Breast epithelium (tissue), 3 donors: ENCODE results near the gene ADSS2.

Experiments
- CTCF ChIP-seq, 3 donors: fragments of 450-650 bp; IDR thresholded peaks; one replicate each; pipeline ENCODE4 v1.5.1; 2016 to 2017; ENCODE audit warnings: antibody characterized with exemption in 3 of 3, mild to moderate bottlenecking in 3 of 3, moderate library complexity in 3 of 3
- POLR2A ChIP-seq: fragments of 450-650 bp; IDR thresholded peaks from one replicate; pipeline ENCODE4 v1.6.1; 2016; ENCODE audit warnings: antibody characterized with exemption, mild to moderate bottlenecking, moderate library complexity
- POLR2AphosphoS5 ChIP-seq, 3 donors: sonication (generic); formaldehyde crosslinking; IDR thresholded peaks; one replicate each; pipeline ENCODE4 v1.6.1; 2017; ENCODE audit warnings: antibody characterized with exemption in 3 of 3

DNA sequence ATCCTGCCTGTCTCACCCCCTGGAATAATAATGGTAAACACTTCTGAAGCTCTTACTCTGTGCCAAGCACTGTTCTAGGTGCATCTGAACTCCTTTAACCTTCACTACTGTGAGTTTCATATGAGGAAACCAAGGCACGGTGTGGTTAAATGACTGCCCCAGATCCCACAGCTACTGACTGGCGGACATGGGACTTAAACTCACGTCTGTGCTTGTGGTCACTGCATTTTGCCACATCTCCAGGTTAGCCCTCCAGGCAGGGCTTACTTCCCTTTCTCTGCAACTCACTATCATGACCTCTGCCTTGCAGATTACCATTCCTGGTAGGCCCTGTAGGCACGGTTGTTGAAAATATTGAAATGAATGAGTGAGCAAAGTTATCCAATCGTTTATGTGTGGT lies 83.4 kb downstream of the ADSS2 start:
- TF ChIP-seq CTCF (IDR thresholded peaks at IDR 0.05) = no peak
- TF ChIP-seq POLR2A = no peak
- no peak for TF ChIP-seq POLR2AphosphoS5 (IDR thresholded peaks at IDR 0.05)
